Fibroblast of lung (primary cell): Measurements from ENCODE around the gene ITIH1.

Source experiments
- EZH2 ChIP-seq: IDR thresholded peaks from 2 replicates; pipeline ENCODE4 v1.5.1; 2012; ENCODE audit warnings: low read length, control low read depth, mild to moderate bottlenecking; ENCODE audit errors: missing control alignments
- TF ChIP-seq, protein P1 (sequence below), 2 donors: IDR thresholded peaks in 1 of 2; conservative IDR thresholded peaks in 1 of 2; 1 replicate in 1 of 2; 2 replicates in 1 of 2; pipeline ENCODE4 v1.5.1; 2011 to 2012; ENCODE audit warnings: low read length in 2 of 2, control low read depth in 1 of 2, inconsistent platforms in 1 of 2, low read depth in 1 of 2, mild to moderate bottlenecking in 1 of 2

DNA sequence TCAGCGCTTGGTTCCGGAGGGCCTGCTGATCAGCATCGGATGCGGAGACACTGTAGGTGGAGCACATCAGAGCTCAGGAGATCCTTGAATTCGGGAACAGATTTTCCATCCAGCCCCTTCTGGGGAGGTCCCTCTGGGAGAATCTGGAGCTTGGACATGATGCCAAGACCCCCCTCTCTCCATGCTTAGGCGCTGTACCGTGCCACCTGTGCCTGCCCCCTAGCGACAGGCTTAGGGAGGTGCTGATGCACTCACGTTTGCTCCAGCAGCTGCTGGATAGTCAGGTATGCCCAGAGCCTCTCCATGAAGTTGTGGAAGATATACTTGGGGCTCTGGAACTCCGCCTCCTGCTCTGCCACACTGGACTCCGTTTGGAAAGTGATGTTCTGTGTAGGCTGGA lies 43.3 kb downstream of the ITIH1 start:
- TF ChIP-seq, protein P1, sequence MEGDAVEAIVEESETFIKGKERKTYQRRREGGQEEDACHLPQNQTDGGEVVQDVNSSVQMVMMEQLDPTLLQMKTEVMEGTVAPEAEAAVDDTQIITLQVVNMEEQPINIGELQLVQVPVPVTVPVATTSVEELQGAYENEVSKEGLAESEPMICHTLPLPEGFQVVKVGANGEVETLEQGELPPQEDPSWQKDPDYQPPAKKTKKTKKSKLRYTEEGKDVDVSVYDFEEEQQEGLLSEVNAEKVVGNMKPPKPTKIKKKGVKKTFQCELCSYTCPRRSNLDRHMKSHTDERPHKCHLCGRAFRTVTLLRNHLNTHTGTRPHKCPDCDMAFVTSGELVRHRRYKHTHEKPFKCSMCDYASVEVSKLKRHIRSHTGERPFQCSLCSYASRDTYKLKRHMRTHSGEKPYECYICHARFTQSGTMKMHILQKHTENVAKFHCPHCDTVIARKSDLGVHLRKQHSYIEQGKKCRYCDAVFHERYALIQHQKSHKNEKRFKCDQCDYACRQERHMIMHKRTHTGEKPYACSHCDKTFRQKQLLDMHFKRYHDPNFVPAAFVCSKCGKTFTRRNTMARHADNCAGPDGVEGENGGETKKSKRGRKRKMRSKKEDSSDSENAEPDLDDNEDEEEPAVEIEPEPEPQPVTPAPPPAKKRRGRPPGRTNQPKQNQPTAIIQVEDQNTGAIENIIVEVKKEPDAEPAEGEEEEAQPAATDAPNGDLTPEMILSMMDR (conservative IDR thresholded peaks at IDR 0.05 in 1 of 2, IDR thresholded peaks at IDR 0.05 in 1 of 2; ENCODE audit: low read depth in 1 of 2, low read length in 2 of 2) = peak; percentile 48 to 64
- no peak for TF ChIP-seq EZH2
